K562 (cell line): ENCODE measurements around the gene RNF32. TPM values are rescaled to one million over a fixed set of nuclear protein-coding genes. Genes with fewer than 3 reads are reported as not detected.

Experiments
- CREM ChIP-seq: IDR thresholded peaks from 2 replicates; pipeline ENCODE4 v1.6.1; 2014; ENCODE audit warnings: antibody characterized with exemption, low read depth
- DDX20 ChIP-seq: fragments of 450-650 bp; IDR thresholded peaks from 2 replicates; pipeline ENCODE4 v1.6.1; 2016; ENCODE audit warnings: missing genetic modification characterization, low read depth, mild to moderate bottlenecking, missing compliant biosample characterization, moderate library complexity
- FOXJ2 ChIP-seq: fragments of 200-800 bp; sonication (Bioruptor generic); IDR thresholded peaks from 2 replicates; pipeline ENCODE4 v1.6.1; 2016; ENCODE audit warnings: missing genetic modification characterization, missing compliant biosample characterization
- FOXM1 ChIP-seq, 2 experiments: fragments of 450-650 bp in 1 of 2; sonication (generic) in 1 of 2; formaldehyde crosslinking in 1 of 2; IDR thresholded peaks; 2 replicates each; pipeline versions ENCODE4 v1.6.1 to v1.9.0; 2017 to 2022; ENCODE audit warnings: low read depth in 2 of 2, mild to moderate bottlenecking in 2 of 2, missing genetic modification reagents in 1 of 2, moderate library complexity in 1 of 2
- HIVEP1 ChIP-seq: fragments of 250-450 bp; sonication (Bioruptor Pico); IDR thresholded peaks from 2 replicates; pipeline ENCODE4 v1.4.0; 2020; ENCODE audit warnings: mild to moderate bottlenecking
- MTF1 ChIP-seq: fragments of 250-450 bp; sonication (Bioruptor Pico); IDR thresholded peaks from 2 replicates; pipeline ENCODE4 v1.9.0; 2021; ENCODE audit warnings: moderate library complexity, mild to moderate bottlenecking, inconsistent platforms, borderline replicate concordance
- POLR2AphosphoS5 ChIP-seq: IDR thresholded peaks from 2 replicates; pipeline ENCODE4 v1.6.1; 2011; ENCODE audit warnings: mild to moderate bottlenecking, low read depth, low read length, moderate library complexity; ENCODE audit not compliant: control insufficient read depth, insufficient read depth
- THRB ChIP-seq: fragments of 450-650 bp; formaldehyde crosslinking; conservative IDR thresholded peaks from 2 replicates; pipeline ENCODE4 v1.4.0; 2022; ENCODE audit warnings: mild to moderate bottlenecking, missing genetic modification characterization
- ZNF217 ChIP-seq: sonication (generic); formaldehyde crosslinking; IDR thresholded peaks from 2 replicates; pipeline ENCODE4 v1.8.0; 2022; ENCODE audit warnings: mild to moderate bottlenecking, missing genetic modification reagents
- ZNF583 ChIP-seq: fragments of 250-450 bp; sonication (Bioruptor Pico); IDR thresholded peaks from 2 replicates; pipeline ENCODE4 v1.4.0; 2020
- ZNF785 ChIP-seq: fragments of 250-450 bp; sonication (Bioruptor Pico); IDR thresholded peaks from 2 replicates; pipeline ENCODE4 v1.4.0; 2020; ENCODE audit warnings: mild to moderate bottlenecking
- polyA plus RNA-seq, 8 experiments: library from polyadenylated mRNA; depleted of rRNA in 4 of 8; stranded (reverse) in 5 of 8; unstranded in 3 of 8; fragments of >200 nt; fragmentation: Nextera tagmentation in 2 of 8; fragmentation: Illumina TruSeq in 1 of 8; extraction: Ambion mirVana in 2 of 8; extraction: Trizol in 1 of 8; gene quantifications; 2 replicates each; pipeline versions ENCODE4 v1.2.1 to v1.2.3, GENCODE V29; 2011 to 2014; ENCODE audit warnings: inconsistent platforms in 1 of 8, missing spikeins in 1 of 8
- total RNA-seq, 7 experiments: library from RNA; depleted of rRNA in 6 of 7; stranded (reverse); fragments of >200 nt in 6 of 7; fragmentation: Illumina TruSeq in 2 of 7; extraction: Trizol in 2 of 7; gene quantifications; 2 replicates each; pipeline versions ENCODE4 v1.2.1 to v1.2.3, GENCODE V29; 2011 to 2021; ENCODE audit warnings: low replicate concordance in 1 of 7
- TF ChIP-seq, protein P1 (sequence below), 2 experiments: IDR thresholded peaks; 2 replicates each; pipeline ENCODE4 v1.6.1; 2011; ENCODE audit warnings: borderline replicate concordance in 1 of 2, control low read depth in 1 of 2, low read depth in 1 of 2, low read length in 1 of 2, mild to moderate bottlenecking in 1 of 2, mixed read lengths in 1 of 2, moderate library complexity in 1 of 2; ENCODE audit not compliant: insufficient read depth in 1 of 2, insufficient read length in 1 of 2, poor library complexity in 1 of 2, severe bottlenecking in 1 of 2; ENCODE audit errors: extremely low read depth in 1 of 2
- TF ChIP-seq, protein P2 (sequence below), 2 experiments: IDR thresholded peaks in 1 of 2; conservative IDR thresholded peaks in 1 of 2; 2 replicates each; pipeline ENCODE4 v1.6.1; 2016; ENCODE audit warnings: low read depth in 2 of 2, mild to moderate bottlenecking in 1 of 2, missing compliant biosample characterization in 1 of 2, missing genetic modification characterization in 1 of 2, moderate library complexity in 1 of 2
- TF ChIP-seq, protein P3 (sequence below): IDR thresholded peaks from 2 replicates; pipeline ENCODE4 v1.6.1; 2016; ENCODE audit warnings: missing genetic modification characterization, missing compliant biosample characterization
- TF ChIP-seq, protein P4 (sequence below): fragments of 250-450 bp; sonication (Bioruptor Pico); IDR thresholded peaks from 2 replicates; pipeline ENCODE4 v1.5.0; 2021; ENCODE audit warnings: mild to moderate bottlenecking, borderline replicate concordance

The RNF32 gene
- total and polyA plus RNA-seq, 9 of the 15 experiments (the other 6 are each of a cell fraction or from before 2014, with no cell fraction given) = 2.6 to 7.0 (median 4.6) TPM

DNA sequence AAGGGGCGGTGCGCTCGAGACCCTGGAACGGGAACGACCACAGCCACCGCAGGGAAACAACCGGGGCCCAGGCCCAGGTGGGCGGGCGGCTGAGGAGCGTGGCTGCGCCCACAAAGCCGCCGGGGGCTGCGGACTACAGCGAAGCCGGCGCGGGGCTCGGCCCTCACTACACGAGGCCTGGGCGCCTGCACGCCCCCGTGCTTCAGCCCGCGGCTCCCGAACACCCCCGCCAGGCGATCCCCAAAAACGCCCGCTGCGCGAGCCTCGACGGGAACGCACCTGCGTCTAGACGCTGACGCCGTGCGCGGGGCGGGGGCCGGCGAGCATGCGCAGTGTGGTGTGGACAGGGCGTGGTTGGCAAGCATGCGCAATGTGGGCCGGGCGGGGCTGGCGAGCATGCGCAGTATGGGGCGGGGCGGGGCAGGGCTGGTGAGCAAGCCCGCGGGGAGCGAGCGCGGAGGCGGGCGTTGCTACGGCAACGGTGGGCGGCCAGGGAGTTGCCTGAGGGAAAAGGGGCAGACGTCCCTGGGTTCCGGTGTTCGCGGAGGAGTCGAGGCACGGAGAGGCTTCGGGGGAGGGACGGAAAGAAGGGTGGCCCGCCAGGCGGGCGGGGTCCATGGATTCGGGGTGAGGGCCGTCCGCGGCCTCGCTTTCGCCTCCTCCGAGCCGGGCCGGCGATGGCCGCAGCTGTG lies at the start of gene RNF32 (continued):
- TF ChIP-seq, protein P1, sequence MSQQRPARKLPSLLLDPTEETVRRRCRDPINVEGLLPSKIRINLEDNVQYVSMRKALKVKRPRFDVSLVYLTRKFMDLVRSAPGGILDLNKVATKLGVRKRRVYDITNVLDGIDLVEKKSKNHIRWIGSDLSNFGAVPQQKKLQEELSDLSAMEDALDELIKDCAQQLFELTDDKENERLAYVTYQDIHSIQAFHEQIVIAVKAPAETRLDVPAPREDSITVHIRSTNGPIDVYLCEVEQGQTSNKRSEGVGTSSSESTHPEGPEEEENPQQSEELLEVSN (IDR thresholded peaks at IDR 0.05; ENCODE audit: borderline replicate concordance in 1 of 2, extremely low read depth in 1 of 2, insufficient read depth in 1 of 2, insufficient read length in 1 of 2, low read depth in 1 of 2, low read length in 1 of 2, poor library complexity in 1 of 2, severe bottlenecking in 1 of 2) = peak; percentile 99
- TF ChIP-seq MTF1 = no peak
- TF ChIP-seq CREM = peak; percentile 88
- TF ChIP-seq, protein P2, sequence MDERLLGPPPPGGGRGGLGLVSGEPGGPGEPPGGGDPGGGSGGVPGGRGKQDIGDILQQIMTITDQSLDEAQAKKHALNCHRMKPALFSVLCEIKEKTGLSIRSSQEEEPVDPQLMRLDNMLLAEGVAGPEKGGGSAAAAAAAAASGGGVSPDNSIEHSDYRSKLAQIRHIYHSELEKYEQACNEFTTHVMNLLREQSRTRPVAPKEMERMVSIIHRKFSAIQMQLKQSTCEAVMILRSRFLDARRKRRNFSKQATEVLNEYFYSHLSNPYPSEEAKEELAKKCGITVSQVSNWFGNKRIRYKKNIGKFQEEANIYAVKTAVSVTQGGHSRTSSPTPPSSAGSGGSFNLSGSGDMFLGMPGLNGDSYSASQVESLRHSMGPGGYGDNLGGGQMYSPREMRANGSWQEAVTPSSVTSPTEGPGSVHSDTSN (CRISPR knock-in tag; IDR thresholded peaks at IDR 0.05; ENCODE audit: low read depth) = no peak
- TF ChIP-seq, protein P2 (tag; conservative IDR thresholded peaks at IDR 0.05; ENCODE audit: low read depth) = no peak
- TF ChIP-seq, protein P3, sequence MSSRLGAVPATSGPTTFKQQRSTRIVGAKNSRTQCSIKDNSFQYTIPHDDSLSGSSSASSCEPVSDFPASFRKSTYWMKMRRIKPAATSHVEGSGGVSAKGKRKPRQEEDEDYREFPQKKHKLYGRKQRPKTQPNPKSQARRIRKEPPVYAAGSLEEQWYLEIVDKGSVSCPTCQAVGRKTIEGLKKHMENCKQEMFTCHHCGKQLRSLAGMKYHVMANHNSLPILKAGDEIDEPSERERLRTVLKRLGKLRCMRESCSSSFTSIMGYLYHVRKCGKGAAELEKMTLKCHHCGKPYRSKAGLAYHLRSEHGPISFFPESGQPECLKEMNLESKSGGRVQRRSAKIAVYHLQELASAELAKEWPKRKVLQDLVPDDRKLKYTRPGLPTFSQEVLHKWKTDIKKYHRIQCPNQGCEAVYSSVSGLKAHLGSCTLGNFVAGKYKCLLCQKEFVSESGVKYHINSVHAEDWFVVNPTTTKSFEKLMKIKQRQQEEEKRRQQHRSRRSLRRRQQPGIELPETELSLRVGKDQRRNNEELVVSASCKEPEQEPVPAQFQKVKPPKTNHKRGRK (tag) = no peak
- TF ChIP-seq FOXM1 (IDR thresholded peaks at IDR 0.05; ENCODE audit: low read depth) = no peak
- TF ChIP-seq FOXM1 (CRISPR knock-in tag; IDR thresholded peaks at IDR 0.05; ENCODE audit: low read depth) = 0 out of 2 replicates have a peak, but pooled peaks have one; percentile 65
- TF ChIP-seq, protein P4, sequence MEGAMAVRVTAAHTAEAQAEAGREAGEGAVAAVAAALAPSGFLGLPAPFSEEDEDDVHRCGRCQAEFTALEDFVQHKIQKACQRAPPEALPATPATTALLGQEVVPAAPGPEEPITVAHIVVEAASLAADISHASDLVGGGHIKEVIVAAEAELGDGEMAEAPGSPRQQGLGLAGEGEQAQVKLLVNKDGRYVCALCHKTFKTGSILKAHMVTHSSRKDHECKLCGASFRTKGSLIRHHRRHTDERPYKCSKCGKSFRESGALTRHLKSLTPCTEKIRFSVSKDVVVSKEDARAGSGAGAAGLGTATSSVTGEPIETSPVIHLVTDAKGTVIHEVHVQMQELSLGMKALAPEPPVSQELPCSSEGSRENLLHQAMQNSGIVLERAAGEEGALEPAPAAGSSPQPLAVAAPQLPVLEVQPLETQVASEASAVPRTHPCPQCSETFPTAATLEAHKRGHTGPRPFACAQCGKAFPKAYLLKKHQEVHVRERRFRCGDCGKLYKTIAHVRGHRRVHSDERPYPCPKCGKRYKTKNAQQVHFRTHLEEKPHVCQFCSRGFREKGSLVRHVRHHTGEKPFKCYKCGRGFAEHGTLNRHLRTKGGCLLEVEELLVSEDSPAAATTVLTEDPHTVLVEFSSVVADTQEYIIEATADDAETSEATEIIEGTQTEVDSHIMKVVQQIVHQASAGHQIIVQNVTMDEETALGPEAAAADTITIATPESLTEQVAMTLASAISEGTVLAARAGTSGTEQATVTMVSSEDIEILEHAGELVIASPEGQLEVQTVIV (CRISPR knock-in tag) = peak; percentile 32; the same call in 1 of the 2 replicates
- peak; percentile 65; the same call in 1 of the 2 replicates for TF ChIP-seq THRB (CRISPR knock-in tag)
- peak; percentile 73; the same call in 1 of the 2 replicates for TF ChIP-seq ZNF583 (CRISPR knock-in tag)
- TF ChIP-seq ZNF785 = no peak
- TF ChIP-seq FOXJ2 = 0 out of 2 replicates have a peak, but pooled peaks have one; percentile 54
- no peak for TF ChIP-seq ZNF217 (CRISPR knock-in tag)
- TF ChIP-seq HIVEP1 = peak; percentile 42; the same call in 1 of the 2 replicates
- TF ChIP-seq DDX20 (tag) = no peak
- peak; percentile 73 for TF ChIP-seq POLR2AphosphoS5
